ENCODE data around the gene LAMB4. TPM values are rescaled to one million over a fixed set of nuclear protein-coding genes. Genes with fewer than 3 reads are reported as not detected.

The LAMB4 gene
- polyA plus RNA-seq, 1 experiment = 0.20 TPM

DNA sequence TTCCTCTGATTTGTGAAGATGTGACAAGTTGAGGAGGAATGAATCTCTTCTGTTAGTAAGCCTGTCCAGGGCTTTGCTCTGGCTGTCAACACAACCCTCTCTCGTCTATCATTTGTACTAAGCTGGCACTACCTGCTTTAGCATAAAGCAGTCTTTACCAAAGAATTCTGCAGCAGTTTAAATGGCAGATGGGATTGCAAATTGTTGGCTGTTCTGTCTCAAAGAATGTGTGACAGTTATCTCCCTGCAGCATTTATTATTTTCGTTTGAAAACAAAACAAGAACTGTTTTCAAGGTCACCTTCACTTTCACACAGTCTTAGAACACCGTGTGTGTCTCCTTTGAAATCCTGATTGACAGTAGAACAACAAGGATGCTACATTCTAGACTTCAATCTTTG, 122.4 kb downstream of the LAMB4 start:
- Histone ChIP-seq H3K36me3 (ENCODE audit: control insufficient read depth, insufficient read depth, low read length) (no peaks in the 10 kb centered on the region), H3K27me3 (ENCODE audit: control insufficient read depth, insufficient read depth, low read length) (no peaks in the 10 kb centered on the region; the same call in 1 of the 2 replicates), H3K4me3 (ENCODE audit: low read depth, low read length) (no peak overlapping the region)
- no peak for DNase-seq (ENCODE audit: low read depth)
- TF ChIP-seq, protein P1, sequence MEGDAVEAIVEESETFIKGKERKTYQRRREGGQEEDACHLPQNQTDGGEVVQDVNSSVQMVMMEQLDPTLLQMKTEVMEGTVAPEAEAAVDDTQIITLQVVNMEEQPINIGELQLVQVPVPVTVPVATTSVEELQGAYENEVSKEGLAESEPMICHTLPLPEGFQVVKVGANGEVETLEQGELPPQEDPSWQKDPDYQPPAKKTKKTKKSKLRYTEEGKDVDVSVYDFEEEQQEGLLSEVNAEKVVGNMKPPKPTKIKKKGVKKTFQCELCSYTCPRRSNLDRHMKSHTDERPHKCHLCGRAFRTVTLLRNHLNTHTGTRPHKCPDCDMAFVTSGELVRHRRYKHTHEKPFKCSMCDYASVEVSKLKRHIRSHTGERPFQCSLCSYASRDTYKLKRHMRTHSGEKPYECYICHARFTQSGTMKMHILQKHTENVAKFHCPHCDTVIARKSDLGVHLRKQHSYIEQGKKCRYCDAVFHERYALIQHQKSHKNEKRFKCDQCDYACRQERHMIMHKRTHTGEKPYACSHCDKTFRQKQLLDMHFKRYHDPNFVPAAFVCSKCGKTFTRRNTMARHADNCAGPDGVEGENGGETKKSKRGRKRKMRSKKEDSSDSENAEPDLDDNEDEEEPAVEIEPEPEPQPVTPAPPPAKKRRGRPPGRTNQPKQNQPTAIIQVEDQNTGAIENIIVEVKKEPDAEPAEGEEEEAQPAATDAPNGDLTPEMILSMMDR (IDR thresholded peaks at IDR 0.05; ENCODE audit: insufficient read depth, low read depth, low read length) = no peak
- CTCF ChIA-PET = no interaction called here
- POLR2A ChIA-PET = no interaction called here

DNA sequence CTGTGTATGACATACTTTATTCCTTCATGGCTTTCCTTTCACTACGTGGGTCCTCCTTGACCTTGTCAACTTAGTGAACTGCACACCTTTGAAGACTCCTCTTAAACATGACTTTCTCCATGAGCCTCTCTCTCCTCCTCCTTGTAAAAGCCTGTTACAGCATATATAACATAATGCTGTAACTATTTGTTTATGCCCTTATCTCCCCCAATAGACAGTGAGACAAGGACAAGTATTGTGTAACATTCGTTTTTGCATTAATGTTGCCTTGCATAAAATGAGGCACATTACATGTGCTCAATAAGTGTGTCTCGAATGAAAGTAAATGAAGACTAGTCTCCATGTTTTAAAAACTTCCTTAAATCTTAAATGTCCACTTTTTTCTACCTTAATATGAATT, 122.9 kb downstream of the LAMB4 start:
- POLR2A ChIA-PET = no interaction called here
- CTCF ChIA-PET = no interaction called here
- DNase-seq (ENCODE audit: low read depth) = no peak
- Histone ChIP-seq H3K4me3 (ENCODE audit: low read depth, low read length) (no peak overlapping the region), H3K36me3 (ENCODE audit: control insufficient read depth, insufficient read depth, low read length) (no peaks in the 10 kb centered on the region), H3K27me3 (ENCODE audit: control insufficient read depth, insufficient read depth, low read length) (no peaks in the 10 kb centered on the region; the same call in 1 of the 2 replicates)
- TF ChIP-seq, protein P1 (IDR thresholded peaks at IDR 0.05; ENCODE audit: insufficient read depth, low read depth, low read length) = no peak

DNA sequence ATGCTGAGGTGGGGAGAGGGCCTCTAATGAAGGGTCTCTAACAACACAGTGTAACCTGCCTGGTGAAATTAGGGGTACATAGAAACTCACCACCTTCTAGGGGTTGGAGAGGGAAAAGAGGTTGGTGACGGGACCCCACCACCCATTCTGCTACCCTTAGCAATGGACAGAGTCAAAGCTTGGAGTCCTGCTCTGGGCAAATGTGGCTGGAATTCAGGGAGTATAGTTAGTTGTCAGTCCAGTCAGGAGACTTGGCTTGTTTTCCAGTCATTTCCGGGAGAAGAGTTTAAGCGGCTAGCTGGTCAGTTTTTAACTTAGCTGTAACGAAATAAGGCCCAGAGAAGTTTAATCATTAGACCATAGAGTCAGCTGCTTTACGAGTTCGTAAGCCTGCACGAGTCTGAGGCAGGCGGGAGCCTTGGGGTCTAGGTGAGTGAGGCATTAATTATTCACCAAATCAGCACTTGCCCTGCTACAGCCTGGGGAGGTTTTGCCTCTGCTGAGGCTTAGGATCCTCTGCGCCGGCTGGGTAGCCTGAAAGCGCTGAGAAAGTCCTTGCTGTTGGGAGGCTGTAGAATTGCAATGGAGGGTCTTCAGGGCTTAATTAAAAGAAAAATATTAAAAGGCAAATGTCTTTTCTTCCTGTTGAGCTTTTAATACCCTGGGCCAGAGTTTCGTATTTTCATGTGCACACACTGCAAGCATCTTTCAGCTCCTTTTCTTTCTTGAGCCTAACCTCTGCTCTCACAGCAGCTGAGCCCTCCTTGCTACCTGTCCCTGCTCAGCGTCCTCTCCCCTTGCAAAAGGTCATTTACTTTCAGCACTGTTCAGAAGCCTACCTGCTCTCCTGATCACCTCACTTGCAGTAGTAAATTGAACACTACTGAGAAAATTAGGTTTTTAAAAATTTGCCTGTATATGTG, 125.7 kb downstream of the LAMB4 start:
- H3K4me3 ChIP-seq (ENCODE audit: low read depth, low read length) = no peak overlapping the region
- CTCF ChIA-PET = interaction anchor here (1.7 to 2.2 kb wide), 3 partner anchors 12 to 142 kb away, joined by 7 to 12 read pairs (median 11); no protein-coding TSS in a partner anchor

DNA sequence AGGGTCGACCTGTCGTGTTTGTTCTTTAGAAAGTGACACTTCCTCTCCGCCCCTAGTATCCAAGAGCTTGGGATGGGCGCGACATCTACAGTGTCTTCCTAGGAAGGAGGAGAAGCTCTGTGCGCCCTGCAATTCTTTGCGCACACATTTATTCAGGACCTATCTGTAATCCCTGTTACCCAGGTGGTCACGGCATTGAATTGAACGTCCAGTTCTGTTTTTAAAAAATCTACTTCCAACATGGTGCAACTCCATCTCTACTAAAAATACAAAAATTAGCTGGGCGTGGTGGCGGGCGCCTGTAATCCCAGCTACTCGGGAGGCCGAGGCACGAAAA, 126.6 kb downstream of the LAMB4 start:
- ChIA-PET CTCF (interaction anchor here (1.7 kb wide), 2 partner anchors 13 to 143 kb away, joined by 11 read pairs; no protein-coding TSS in a partner anchor), POLR2A (no interaction called here)
- DNase-seq (ENCODE audit: low read depth) = no peak
- Histone ChIP-seq H3K27me3 (ENCODE audit: control insufficient read depth, insufficient read depth, low read length) (no peaks in the 10 kb centered on the region; the same call in 1 of the 2 replicates), H3K36me3 (ENCODE audit: control insufficient read depth, insufficient read depth, low read length) (peaks cover 2% of the 10 kb centered on the region), H3K4me3 (ENCODE audit: low read depth, low read length) (peak overlapping the region; percentile 66)
- TF ChIP-seq, protein P1 (IDR thresholded peaks at IDR 0.05; ENCODE audit: insufficient read depth, low read depth, low read length) = no peak

More for the DNA sequence above, 125.7 kb downstream of the LAMB4 start:
- POLR2A ChIA-PET = no interaction called here
- Histone ChIP-seq H3K27me3 (ENCODE audit: control insufficient read depth, insufficient read depth, low read length) (no peaks in the 10 kb centered on the region; the same call in 1 of the 2 replicates), H3K36me3 (ENCODE audit: control insufficient read depth, insufficient read depth, low read length) (peaks cover 2% of the 10 kb centered on the region)
- TF ChIP-seq, protein P1 (IDR thresholded peaks at IDR 0.05; ENCODE audit: insufficient read depth, low read depth, low read length) = no peak
- DNase-seq (ENCODE audit: low read depth) = no peak

DNA sequence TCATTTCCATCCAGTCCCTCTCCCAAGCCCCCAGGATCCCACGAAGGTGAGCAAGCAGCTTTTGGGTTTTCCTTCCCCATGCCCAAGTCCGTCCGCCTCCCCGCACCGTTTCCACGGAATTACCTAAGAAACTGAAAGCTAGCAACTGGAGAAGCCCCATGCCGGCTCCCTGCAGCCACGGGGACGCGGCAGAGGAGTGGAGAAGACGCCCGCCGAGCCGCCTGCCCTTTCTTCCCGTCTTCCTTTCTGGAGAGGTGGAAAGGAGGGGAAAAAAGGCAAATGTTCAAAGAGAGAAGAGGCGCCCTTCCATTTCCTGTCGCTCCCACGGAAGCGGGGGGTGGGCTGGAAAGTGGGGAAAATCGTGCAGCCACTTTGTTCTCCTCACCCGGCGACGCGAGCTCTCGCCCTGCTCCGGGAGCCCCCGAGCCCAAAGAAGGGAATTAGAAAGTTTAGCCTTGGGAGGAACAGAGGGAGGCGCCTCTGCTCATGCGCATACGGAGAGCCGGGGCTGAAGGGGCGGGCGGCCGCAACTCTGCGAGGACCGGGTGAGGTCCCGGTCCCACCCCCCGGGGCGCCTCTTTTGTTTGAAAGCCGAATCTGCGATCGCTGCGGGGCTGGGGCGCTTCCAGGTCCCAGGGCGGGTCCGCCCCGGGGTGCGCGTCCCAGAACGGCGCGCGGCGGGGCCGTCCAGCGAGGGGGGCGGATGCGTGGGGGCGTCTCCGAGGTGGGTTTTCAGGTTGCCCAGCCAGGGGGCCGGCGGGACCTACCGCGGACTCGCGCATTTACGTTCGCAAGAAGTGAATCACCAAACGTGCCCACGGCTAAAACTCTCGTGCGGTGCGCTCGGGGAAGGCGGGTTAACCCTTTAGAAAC, 127.2 kb downstream of the LAMB4 start, which contains the start of gene LAMB1:
TSS of gene LAMB1 (minus strand) at position 436 of the 873 bp plus-strand sequence. CDS start at position 160, 276 bp downstream.
- CTCF ChIA-PET = interaction anchor here (0.8 to 2.1 kb wide), 5 partner anchors 13 to 143 kb away, joined by 3 to 11 read pairs (median 11); no protein-coding TSS in a partner anchor

More for the DNA sequence above, 127.2 kb downstream of the LAMB4 start, which contains the start of gene LAMB1:
- no peak for DNase-seq (ENCODE audit: low read depth)
- TF ChIP-seq, protein P1 (IDR thresholded peaks at IDR 0.05; ENCODE audit: insufficient read depth, low read depth, low read length) = 0 out of 2 replicates have a peak, but pooled peaks have one; percentile 7
- H3K36me3 ChIP-seq (ENCODE audit: control insufficient read depth, insufficient read depth, low read length) = peaks cover 2% of the 10 kb centered on the region
- peak within 1 kb of the TSS; percentile 66 for H3K4me3 ChIP-seq (ENCODE audit: low read depth, low read length)
- H3K27me3 ChIP-seq (ENCODE audit: control insufficient read depth, insufficient read depth, low read length) = no peaks in the 10 kb centered on the region; the same call in 1 of the 2 replicates
- POLR2A ChIA-PET = no interaction called here
